ENCODE data around the gene ATP8B3. TPM values are rescaled to one million over a fixed set of nuclear protein-coding genes. Genes with fewer than 3 reads are reported as not detected.

ATP8B3 gene
- total and polyA plus RNA-seq, 7 donors, result under 0.01 to 3.9 (median 0.68) TPM; not detected in 2

DNA sequence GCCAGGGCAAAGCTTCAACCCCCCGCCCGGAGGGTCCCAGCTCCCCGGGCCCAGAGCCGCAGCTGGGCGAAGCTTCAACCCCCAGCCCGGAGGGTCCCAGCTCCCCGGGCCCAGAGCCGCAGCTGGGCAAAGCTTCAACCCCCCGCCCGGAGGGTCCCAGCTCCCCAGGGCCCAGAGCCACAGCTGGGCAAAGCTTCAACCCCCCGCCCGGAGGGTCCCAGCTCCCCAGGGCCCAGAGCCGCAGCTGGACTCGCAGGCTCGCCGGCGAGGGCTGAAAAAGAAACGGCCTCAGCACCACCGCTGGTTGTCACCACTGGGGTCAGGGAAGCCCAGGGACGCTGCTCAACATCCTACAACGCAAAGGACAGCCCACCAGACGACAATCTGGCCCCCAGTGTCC, 31.0 kb upstream of the ATP8B3 start:
- H3K4me1 ChIP-seq, result peaks cover 0 to 72% (median 67%) of the 10 kb centered on the region in 4 donors
- WGBS, 2 donors, result 91 to 93% methylated on average over 22 of the region's 22 CpGs

DNA sequence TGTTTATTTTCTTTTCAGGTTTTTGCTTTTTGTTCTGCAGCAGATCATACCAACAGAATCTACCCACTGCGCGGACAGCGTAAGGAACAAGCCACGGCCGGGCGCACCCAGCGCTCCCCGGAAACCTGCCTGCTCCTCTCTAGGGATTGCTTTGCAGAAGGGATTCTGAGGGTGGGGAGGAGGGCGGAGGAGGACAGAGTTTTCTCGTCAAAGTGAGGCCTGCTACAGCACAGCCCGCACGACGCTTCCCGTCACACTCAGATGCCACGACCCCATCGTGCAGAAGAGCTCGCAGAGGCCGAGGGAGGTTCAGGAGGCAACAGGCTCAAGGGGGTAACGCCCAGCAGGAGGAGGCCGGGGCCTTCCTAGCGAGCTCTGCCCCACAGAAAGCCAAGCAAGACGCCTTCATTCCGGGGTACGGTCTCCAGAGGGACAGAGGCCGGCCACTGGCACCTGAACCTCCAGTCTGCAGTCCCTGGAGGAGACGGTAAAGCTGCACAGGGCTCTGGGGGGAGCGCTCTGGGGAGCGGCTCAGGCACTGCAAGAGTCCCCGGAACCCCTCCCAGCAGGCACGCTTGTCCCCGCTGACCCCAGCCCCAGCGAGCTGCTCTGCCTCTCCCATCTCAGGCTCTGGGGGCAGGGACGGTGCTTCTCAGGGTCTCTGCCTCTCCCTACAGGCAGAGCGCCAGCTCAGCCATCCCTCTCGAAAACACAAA, 29.3 kb upstream of the ATP8B3 start:
- no peak for DNase-seq
- TF ChIP-seq POLR2AphosphoS5 (IDR thresholded peaks at IDR 0.05), result no peak
- no peak for TF ChIP-seq POLR2A (IDR thresholded peaks at IDR 0.05)
- TF ChIP-seq, protein P1, sequence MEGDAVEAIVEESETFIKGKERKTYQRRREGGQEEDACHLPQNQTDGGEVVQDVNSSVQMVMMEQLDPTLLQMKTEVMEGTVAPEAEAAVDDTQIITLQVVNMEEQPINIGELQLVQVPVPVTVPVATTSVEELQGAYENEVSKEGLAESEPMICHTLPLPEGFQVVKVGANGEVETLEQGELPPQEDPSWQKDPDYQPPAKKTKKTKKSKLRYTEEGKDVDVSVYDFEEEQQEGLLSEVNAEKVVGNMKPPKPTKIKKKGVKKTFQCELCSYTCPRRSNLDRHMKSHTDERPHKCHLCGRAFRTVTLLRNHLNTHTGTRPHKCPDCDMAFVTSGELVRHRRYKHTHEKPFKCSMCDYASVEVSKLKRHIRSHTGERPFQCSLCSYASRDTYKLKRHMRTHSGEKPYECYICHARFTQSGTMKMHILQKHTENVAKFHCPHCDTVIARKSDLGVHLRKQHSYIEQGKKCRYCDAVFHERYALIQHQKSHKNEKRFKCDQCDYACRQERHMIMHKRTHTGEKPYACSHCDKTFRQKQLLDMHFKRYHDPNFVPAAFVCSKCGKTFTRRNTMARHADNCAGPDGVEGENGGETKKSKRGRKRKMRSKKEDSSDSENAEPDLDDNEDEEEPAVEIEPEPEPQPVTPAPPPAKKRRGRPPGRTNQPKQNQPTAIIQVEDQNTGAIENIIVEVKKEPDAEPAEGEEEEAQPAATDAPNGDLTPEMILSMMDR (IDR thresholded peaks at IDR 0.05), result no peak
- TF ChIP-seq EP300 (IDR thresholded peaks at IDR 0.05), result no peak
- WGBS, 2 donors, result 71 to 85% methylated on average over 35 of the region's 35 CpGs
- Histone ChIP-seq H3K4me3 (peak overlapping the region in 2 of 4 donors; percentile 3 to 14), H3K27me3 (no peaks in the 10 kb centered on the region), H3K4me1 (peaks cover 0 to 73% (median 66%) of the 10 kb centered on the region in 4 donors), H3K27ac (peak overlapping the region; percentile 14 to 44 (median 21)), H3K9me3 (no peaks in the 10 kb centered on the region), H3K36me3 (peaks cover 0 to 6% (median 0%) of the 10 kb centered on the region in 4 donors)
- intact Hi-C loops (cut with DNase I), result no loop called here

More for the DNA sequence above, 31.0 kb upstream of the ATP8B3 start:
- H3K36me3 ChIP-seq, result peaks cover 0 to 6% (median 0%) of the 10 kb centered on the region in 4 donors
- no peak overlapping the region for H3K27ac ChIP-seq
- no peaks in the 10 kb centered on the region for H3K27me3 ChIP-seq
- no peak overlapping the region for H3K4me3 ChIP-seq
- intact Hi-C loops (cut with DNase I), result no loop called here
- no peak for DNase-seq
- no peaks in the 10 kb centered on the region for H3K9me3 ChIP-seq
- TF ChIP-seq EP300 (IDR thresholded peaks at IDR 0.05) (no peak), POLR2AphosphoS5 (IDR thresholded peaks at IDR 0.05) (no peak), POLR2A (IDR thresholded peaks at IDR 0.05) (no peak)
- TF ChIP-seq, protein P1 (IDR thresholded peaks at IDR 0.05), result no peak

DNA sequence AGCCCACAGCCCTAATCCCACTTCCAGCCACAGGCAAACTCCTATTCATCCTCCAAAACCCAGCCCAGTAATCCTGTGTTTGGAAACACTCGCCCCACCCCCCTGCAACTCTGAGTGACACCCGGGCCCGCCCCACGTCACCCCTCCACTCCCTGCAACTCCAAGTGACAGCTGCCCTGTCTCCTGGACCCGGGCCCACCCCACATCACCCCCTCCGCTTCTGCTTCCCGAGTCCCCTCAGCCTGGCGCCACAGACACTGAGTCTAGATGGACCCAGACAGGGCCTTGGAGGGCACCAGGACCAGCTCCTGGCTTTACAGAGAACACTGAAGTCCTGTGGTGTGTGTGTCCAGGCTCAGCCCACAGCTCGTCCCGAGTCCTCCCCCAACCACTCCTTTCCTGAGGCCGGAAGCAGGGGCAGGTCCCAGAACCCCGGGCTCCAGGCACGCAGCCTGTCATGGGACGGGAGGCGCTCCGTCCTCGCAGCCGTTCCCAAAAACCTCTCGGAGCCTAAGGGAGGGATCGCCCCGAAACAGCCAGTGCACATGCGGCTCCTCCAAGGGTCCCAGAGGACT, 28.6 kb upstream of the ATP8B3 start:
- peaks cover 0 to 65% (median 58%) of the 10 kb centered on the region in 4 donors for H3K4me1 ChIP-seq
- H3K27ac ChIP-seq, result peak overlapping the region in 3 of 4 donors; percentile 14 to 44 (median 14)
- intact Hi-C loops (cut with DNase I), result no loop called here
- H3K9me3 ChIP-seq, result no peaks in the 10 kb centered on the region
- TF ChIP-seq POLR2AphosphoS5 (IDR thresholded peaks at IDR 0.05) (no peak), POLR2A (IDR thresholded peaks at IDR 0.05) (no peak), EP300 (IDR thresholded peaks at IDR 0.05) (no peak)
- TF ChIP-seq, protein P1 (IDR thresholded peaks at IDR 0.05), result no peak
- WGBS, 2 donors, result 46 to 86% methylated on average over 22 of the region's 22 CpGs
- peak overlapping the region in 2 of 4 donors; percentile 3 to 14 for H3K4me3 ChIP-seq
- H3K27me3 ChIP-seq, result no peaks in the 10 kb centered on the region
- DNase-seq, result no peak
- H3K36me3 ChIP-seq, result peaks cover 0 to 6% (median 0%) of the 10 kb centered on the region in 4 donors

DNA sequence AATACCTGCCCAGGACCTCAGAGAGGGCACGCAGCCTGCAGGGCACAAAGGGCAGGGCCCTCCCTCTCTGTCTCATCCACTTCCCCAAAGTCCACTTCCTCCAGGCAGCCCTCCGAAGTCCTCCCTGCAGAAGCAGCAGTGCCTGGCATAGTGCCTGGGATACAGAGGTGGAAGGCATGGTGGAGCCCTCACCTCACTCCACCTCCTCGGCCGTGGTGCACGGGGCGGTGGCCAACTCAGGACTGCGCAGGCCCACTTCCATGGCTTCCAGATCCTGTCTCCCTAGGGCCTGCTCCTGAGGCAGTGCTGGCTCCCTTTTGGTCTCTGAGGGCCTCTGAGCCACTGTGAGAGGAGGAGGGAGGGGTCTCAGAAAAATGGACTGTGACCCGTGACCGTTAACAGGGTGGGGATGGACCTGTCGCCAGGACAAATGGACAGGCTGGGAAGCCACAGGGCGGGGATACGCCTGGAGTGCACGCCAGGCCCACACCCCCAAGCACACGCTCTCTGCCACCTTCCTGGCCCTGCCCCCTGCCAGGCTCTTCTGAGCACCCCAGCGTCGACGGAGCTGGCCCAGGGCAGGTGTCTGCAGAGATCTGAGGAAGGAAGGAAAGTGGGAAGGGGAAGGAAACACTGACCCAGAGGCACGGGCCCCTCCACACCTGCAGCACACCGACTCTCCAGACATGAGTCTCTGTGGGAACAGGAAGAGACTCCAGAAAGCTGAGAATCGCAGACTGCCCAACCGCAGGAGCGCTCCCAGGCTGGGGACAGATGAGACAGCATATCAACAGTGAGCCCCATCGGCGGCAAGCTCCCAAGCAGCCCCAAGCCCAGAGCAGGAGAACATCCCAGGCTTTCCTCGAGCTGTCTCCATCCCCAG, 27.8 kb upstream of the ATP8B3 start:
- TF ChIP-seq, protein P1 (IDR thresholded peaks at IDR 0.05), result no peak
- TF ChIP-seq EP300 (IDR thresholded peaks at IDR 0.05), result no peak
- peak in 1 of 2 donors; percentile 52 for TF ChIP-seq POLR2A (IDR thresholded peaks at IDR 0.05)
- no peak for TF ChIP-seq POLR2AphosphoS5 (IDR thresholded peaks at IDR 0.05)
- Histone ChIP-seq H3K27me3 (no peaks in the 10 kb centered on the region), H3K36me3 (peaks cover 0 to 6% (median 0%) of the 10 kb centered on the region in 4 donors), H3K4me3 (no peak overlapping the region), H3K27ac (peak overlapping the region in 1 of 4 donors; percentile 44), H3K9me3 (no peaks in the 10 kb centered on the region), H3K4me1 (peaks cover 0 to 58% (median 53%) of the 10 kb centered on the region in 4 donors)
- WGBS, 2 donors, result 16 to 47% methylated on average over 25 of the region's 25 CpGs
- intact Hi-C loops (cut with DNase I), result no loop called here
- no peak for DNase-seq

All from sigmoid colon (tissue), 7 donors.